Measurements from ENCODE around the gene MYO1E. TPM values are rescaled to one million over a fixed set of nuclear protein-coding genes. Genes with fewer than 3 reads are reported as not detected.

MYO1E gene
- total and polyA plus RNA-seq, 4 experiments from 2014 or later: 2.1 to 4.6 TPM; not detected in 2

DNA sequence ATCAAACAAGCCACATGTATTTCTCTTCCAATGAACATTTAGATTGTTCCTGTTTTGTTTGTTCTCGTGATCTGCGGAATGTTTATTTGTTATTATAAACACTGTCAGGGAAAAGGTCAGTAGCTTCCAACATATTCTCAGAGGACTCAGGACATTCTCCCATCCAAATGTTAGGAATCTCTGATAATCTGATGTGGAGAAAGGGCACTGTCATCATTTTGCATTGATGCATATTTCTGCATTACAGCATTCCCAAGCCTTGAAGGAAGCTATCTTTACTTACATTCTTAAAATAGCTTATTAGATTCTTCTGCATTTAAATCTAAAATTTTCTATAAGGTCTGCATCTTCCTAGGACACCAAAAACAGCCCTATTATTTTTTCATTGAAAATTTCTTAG is 10.3 kb downstream of the MYO1E start:
- intact Hi-C loops (cut with micrococcal nuclease): no loop called here
- no peak for DNase-seq
- ChIA-PET CTCF (ENCODE audit: partially characterized antibody) (no interaction called here), POLR2A (ENCODE audit: partially characterized antibody) (no interaction called here)
- H3K27ac ChIP-seq (ENCODE audit: low read depth, low read length): no peak overlapping the region
- H3K4me1 Mint-ChIP-seq: no peaks in the 10 kb centered on the region
- H3K36me3 ChIP-seq (ENCODE audit: insufficient read depth, low read length): no peaks in the 10 kb centered on the region
- no peak overlapping the region for H3K4me3 Mint-ChIP-seq
- no peaks in the 10 kb centered on the region for H3K9me3 ChIP-seq (ENCODE audit: control insufficient read depth in 1 of 2, low read length in 2 of 2)
- no peaks in the 10 kb centered on the region for H3K27me3 ChIP-seq (ENCODE audit: insufficient read depth, low read length)
- no peak overlapping the region for H3K4me3 ChIP-seq (ENCODE audit: low read length in 2 of 2)
- H3K4me1 ChIP-seq (ENCODE audit: insufficient read depth, low read length): no peaks in the 10 kb centered on the region
- H3K9me3 Mint-ChIP-seq: peaks cover 0 to 2% (median 0%) of the 10 kb centered on the region in 8 donors
- no peaks in the 10 kb centered on the region for H3K36me3 Mint-ChIP-seq
- no peak overlapping the region for H3K27ac Mint-ChIP-seq
- H3K27me3 Mint-ChIP-seq: peaks cover 6 to 20% of the 10 kb centered on the region in 2 donors

- no peak overlapping the region for H3K27ac ChIP-seq (ENCODE audit: low read depth, low read length)
- POLR2A ChIA-PET (ENCODE audit: partially characterized antibody): no interaction called here
Measured at GRCh38 chr15:59360896-59361295, 11.8 kb downstream of the MYO1E start.

GRCh38 chr15:59360305-59360704 is 12.4 kb downstream of the MYO1E start:
- no peak overlapping the region for H3K27ac ChIP-seq (ENCODE audit: low read depth, low read length)
- CTCF ChIA-PET (ENCODE audit: partially characterized antibody): no interaction called here
- Mint-ChIP-seq H3K36me3 (no peaks in the 10 kb centered on the region), H3K9me3 (peaks cover 0 to 2% (median 0%) of the 10 kb centered on the region in 8 donors), H3K27me3 (peaks cover 4 to 20% of the 10 kb centered on the region in 2 donors), H3K4me3 (no peak overlapping the region), H3K4me1 (peaks cover 0 to under 1% (median 0%) of the 10 kb centered on the region in 4 donors), H3K27ac (no peak overlapping the region)
- intact Hi-C loops (cut with micrococcal nuclease): no loop called here
- H3K9me3 ChIP-seq (ENCODE audit: control insufficient read depth in 1 of 2, low read length in 2 of 2): no peaks in the 10 kb centered on the region
- H3K4me3 ChIP-seq (ENCODE audit: low read length in 2 of 2): no peak overlapping the region
- DNase-seq: no peak
- no peaks in the 10 kb centered on the region for H3K36me3 ChIP-seq (ENCODE audit: insufficient read depth, low read length)
- H3K4me1 ChIP-seq (ENCODE audit: insufficient read depth, low read length): no peaks in the 10 kb centered on the region
- H3K27me3 ChIP-seq (ENCODE audit: insufficient read depth, low read length): no peaks in the 10 kb centered on the region
- POLR2A ChIA-PET (ENCODE audit: partially characterized antibody): no interaction called here

More at GRCh38 chr15:59360896-59361295, 11.8 kb downstream of the MYO1E start:
- DNase-seq: no peak
- CTCF ChIA-PET (ENCODE audit: partially characterized antibody): no interaction called here
- intact Hi-C loops (cut with micrococcal nuclease): no loop called here
- Mint-ChIP-seq H3K36me3 (no peaks in the 10 kb centered on the region), H3K27ac (no peak overlapping the region), H3K4me3 (no peak overlapping the region), H3K9me3 (peaks cover 0 to 2% (median 0%) of the 10 kb centered on the region in 8 donors), H3K4me1 (no peaks in the 10 kb centered on the region), H3K27me3 (peaks cover 4 to 20% of the 10 kb centered on the region in 2 donors)
- no peaks in the 10 kb centered on the region for H3K4me1 ChIP-seq (ENCODE audit: insufficient read depth, low read length)
- no peaks in the 10 kb centered on the region for H3K9me3 ChIP-seq (ENCODE audit: control insufficient read depth in 1 of 2, low read length in 2 of 2)
- H3K27me3 ChIP-seq (ENCODE audit: insufficient read depth, low read length): no peaks in the 10 kb centered on the region
- H3K36me3 ChIP-seq (ENCODE audit: insufficient read depth, low read length): no peaks in the 10 kb centered on the region
- no peak overlapping the region for H3K4me3 ChIP-seq (ENCODE audit: low read length in 2 of 2)

DNA sequence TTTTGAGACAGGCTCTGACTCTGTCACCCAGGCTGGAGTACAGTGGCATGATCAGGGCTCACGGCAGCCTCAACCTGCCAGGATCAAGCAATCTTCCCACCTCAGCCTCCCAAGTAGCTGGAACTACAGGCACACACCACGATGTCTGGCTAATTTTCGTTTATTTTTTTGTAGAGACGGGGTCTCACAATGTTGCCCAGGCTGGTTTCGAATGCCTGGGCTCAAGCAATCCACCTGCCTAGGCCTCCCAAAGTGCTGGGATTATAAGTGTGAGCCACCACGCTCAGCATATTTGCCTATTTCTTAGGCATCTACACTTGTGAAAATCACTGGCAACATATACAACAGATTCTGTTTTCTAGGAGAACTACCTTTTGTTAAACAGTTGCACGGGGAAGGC is 16.9 kb downstream of the MYO1E start:
- Mint-ChIP-seq H3K27me3 (peaks cover 3 to 19% of the 10 kb centered on the region in 2 donors), H3K27ac (no peak overlapping the region), H3K36me3 (no peaks in the 10 kb centered on the region), H3K4me1 (peaks cover 0 to 16% (median 4%) of the 10 kb centered on the region in 4 donors), H3K9me3 (no peaks in the 10 kb centered on the region), H3K4me3 (no peak overlapping the region)
- intact Hi-C loops (cut with micrococcal nuclease): no loop called here
- ChIA-PET CTCF (ENCODE audit: partially characterized antibody) (no interaction called here), POLR2A (ENCODE audit: partially characterized antibody) (no interaction called here)
- Histone ChIP-seq H3K27me3 (ENCODE audit: insufficient read depth, low read length) (no peaks in the 10 kb centered on the region), H3K9me3 (ENCODE audit: control insufficient read depth in 1 of 2, low read length in 2 of 2) (no peaks in the 10 kb centered on the region), H3K4me3 (ENCODE audit: low read length in 2 of 2) (no peak overlapping the region), H3K36me3 (ENCODE audit: insufficient read depth, low read length) (no peaks in the 10 kb centered on the region), H3K4me1 (ENCODE audit: insufficient read depth, low read length) (no peaks in the 10 kb centered on the region), H3K27ac (ENCODE audit: low read depth, low read length) (no peak overlapping the region)
- DNase-seq: no peak

DNA sequence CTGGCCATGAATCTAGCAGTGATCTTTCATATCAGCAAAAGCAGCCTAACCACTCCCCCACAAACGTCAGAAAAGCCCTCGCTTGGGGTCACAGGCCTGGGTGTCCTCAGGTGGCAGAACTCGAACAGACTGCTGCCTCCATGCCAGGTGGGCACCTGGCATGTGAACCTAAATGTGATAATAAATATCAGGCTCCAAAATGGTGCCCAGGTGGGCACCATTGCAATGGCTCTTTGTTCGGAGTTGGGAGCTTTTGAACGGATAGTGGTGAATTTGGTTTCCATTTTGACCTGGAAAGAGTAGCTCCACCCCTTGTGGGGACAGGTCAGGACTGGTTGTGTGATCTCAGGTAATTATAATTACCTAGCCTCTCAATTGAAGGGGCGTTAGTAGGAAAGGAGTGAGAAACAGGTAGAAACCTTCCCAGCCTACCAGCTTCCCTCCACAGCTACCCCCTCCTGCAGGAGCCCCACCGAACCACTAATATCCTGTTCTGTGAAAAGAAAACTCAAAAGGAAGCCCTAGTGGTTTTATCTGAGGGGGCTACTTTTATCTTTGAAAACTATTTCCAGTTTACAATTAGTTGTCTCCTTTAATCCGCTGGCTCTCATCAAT is 18.1 kb downstream of the MYO1E start:
- Mint-ChIP-seq H3K27me3 (peaks cover 3 to 21% of the 10 kb centered on the region in 2 donors), H3K4me1 (peaks cover 0 to 16% (median 4%) of the 10 kb centered on the region in 4 donors), H3K4me3 (no peak overlapping the region), H3K9me3 (no peaks in the 10 kb centered on the region), H3K27ac (no peak overlapping the region), H3K36me3 (no peaks in the 10 kb centered on the region)
- no peaks in the 10 kb centered on the region for H3K36me3 ChIP-seq (ENCODE audit: insufficient read depth, low read length)
- H3K4me3 ChIP-seq (ENCODE audit: low read length in 2 of 2): no peak overlapping the region
- POLR2A ChIA-PET (ENCODE audit: partially characterized antibody): no interaction called here
- H3K9me3 ChIP-seq (ENCODE audit: control insufficient read depth in 1 of 2, low read length in 2 of 2): no peaks in the 10 kb centered on the region
- intact Hi-C loops (cut with micrococcal nuclease): no loop called here
- CTCF ChIA-PET (ENCODE audit: partially characterized antibody): no interaction called here
- no peaks in the 10 kb centered on the region for H3K4me1 ChIP-seq (ENCODE audit: insufficient read depth, low read length)
- no peak for DNase-seq
- no peaks in the 10 kb centered on the region for H3K27me3 ChIP-seq (ENCODE audit: insufficient read depth, low read length)
- no peak overlapping the region for H3K27ac ChIP-seq (ENCODE audit: low read depth, low read length)

DNA sequence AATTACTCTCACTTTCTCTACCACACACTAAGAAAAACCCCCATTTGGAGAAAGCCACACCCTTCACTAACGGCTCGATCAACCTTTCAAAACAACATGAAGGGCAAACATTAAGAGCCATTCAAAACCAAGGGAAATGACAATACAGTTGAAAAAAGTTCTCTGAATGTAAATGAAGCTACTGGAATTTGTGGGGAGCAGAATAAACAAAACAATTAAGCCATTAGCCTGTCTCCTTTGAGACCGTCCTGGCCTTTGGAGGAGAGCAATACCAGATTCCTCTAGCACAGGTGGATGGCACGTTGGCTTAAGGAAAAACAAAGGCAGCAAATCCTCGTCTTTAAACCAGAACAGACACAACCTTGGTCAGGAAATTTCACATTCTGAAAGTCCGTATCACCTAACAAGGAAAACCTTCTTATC is 18.7 kb downstream of the MYO1E start:
- Mint-ChIP-seq H3K9me3 (no peaks in the 10 kb centered on the region), H3K27ac (no peak overlapping the region), H3K36me3 (no peaks in the 10 kb centered on the region), H3K4me3 (no peak overlapping the region), H3K4me1 (peaks cover 0 to 16% (median 4%) of the 10 kb centered on the region in 4 donors), H3K27me3 (peaks cover 3 to 21% of the 10 kb centered on the region in 2 donors)
- Histone ChIP-seq H3K9me3 (ENCODE audit: control insufficient read depth in 1 of 2, low read length in 2 of 2) (no peaks in the 10 kb centered on the region), H3K27ac (ENCODE audit: low read depth, low read length) (no peak overlapping the region), H3K27me3 (ENCODE audit: insufficient read depth, low read length) (no peaks in the 10 kb centered on the region), H3K4me1 (ENCODE audit: insufficient read depth, low read length) (no peaks in the 10 kb centered on the region), H3K4me3 (ENCODE audit: low read length in 2 of 2) (no peak overlapping the region), H3K36me3 (ENCODE audit: insufficient read depth, low read length) (no peaks in the 10 kb centered on the region)
- no peak for DNase-seq
- intact Hi-C loops (cut with micrococcal nuclease): no loop called here
- ChIA-PET CTCF (ENCODE audit: partially characterized antibody) (no interaction called here), POLR2A (ENCODE audit: partially characterized antibody) (no interaction called here)

- Histone ChIP-seq H3K4me1 (ENCODE audit: insufficient read depth, low read length) (no peaks in the 10 kb centered on the region), H3K27me3 (ENCODE audit: insufficient read depth, low read length) (no peaks in the 10 kb centered on the region), H3K4me3 (ENCODE audit: low read length in 2 of 2) (no peak overlapping the region), H3K36me3 (ENCODE audit: insufficient read depth, low read length) (no peaks in the 10 kb centered on the region), H3K9me3 (ENCODE audit: control insufficient read depth in 1 of 2, low read length in 2 of 2) (no peaks in the 10 kb centered on the region), H3K27ac (ENCODE audit: low read depth, low read length) (no peak overlapping the region)
- peaks cover 0 to 16% (median 4%) of the 10 kb centered on the region in 4 donors for H3K4me1 Mint-ChIP-seq
- H3K4me3 Mint-ChIP-seq: no peak overlapping the region
- DNase-seq: no peak
- H3K9me3 Mint-ChIP-seq: no peaks in the 10 kb centered on the region
- CTCF ChIA-PET (ENCODE audit: partially characterized antibody): no interaction called here
- no peaks in the 10 kb centered on the region for H3K36me3 Mint-ChIP-seq
- H3K27me3 Mint-ChIP-seq: peaks cover 2 to 15% of the 10 kb centered on the region in 2 donors
- POLR2A ChIA-PET (ENCODE audit: partially characterized antibody): interaction anchor here (0.6 kb wide), 1 partner anchor 32 kb away, joined by 3 read pairs; no protein-coding TSS in a partner anchor
- H3K27ac Mint-ChIP-seq: no peak overlapping the region
- intact Hi-C loops (cut with micrococcal nuclease): no loop called here
Measured at GRCh38 chr15:59352683-59353082, 20.0 kb downstream of the MYO1E start.

Data from CD4-positive, alpha-beta memory T cell (primary cell).